HG02588 (cell line): ENCODE data around the gene ZNF407.

Experiments
- ATAC-seq: cut with Tn5 transposase; IDR thresholded peaks from one replicate; pipeline ENCODE4 v1.9.1; 2021; ENCODE audit warnings: mild to moderate bottlenecking, moderate library complexity; ENCODE audit not compliant: unreplicated experiment

Gene ZNF407

DNA sequence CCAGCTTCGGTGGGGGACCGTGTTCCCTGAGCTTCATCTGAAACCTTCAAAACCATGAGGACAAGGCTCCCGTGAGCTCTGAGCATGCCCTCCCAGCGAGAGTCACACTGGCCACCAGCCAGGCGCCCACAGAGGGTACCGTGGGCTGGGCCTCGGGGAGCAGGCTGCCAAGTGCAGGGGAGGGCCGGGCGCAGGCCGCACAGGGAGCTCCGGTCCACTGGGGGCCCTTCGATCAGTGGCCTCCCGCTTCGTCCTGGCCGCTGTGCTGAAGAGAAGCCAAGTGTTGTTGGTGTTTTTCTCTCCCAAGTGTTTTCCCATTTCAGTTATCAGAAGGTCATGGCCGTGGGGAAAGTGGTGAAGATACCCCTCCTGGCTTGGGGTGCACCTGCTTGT is 466.8 kb downstream of the ZNF407 start:
- no peak for ATAC-seq

- ATAC-seq = no peak
Measured at GRCh38 chr18:75065251-75066000, 467.8 kb downstream of the ZNF407 start.

GRCh38 chr18:75066021-75066880 is 468.6 kb downstream of the ZNF407 start:
- ATAC-seq = no peak

DNA sequence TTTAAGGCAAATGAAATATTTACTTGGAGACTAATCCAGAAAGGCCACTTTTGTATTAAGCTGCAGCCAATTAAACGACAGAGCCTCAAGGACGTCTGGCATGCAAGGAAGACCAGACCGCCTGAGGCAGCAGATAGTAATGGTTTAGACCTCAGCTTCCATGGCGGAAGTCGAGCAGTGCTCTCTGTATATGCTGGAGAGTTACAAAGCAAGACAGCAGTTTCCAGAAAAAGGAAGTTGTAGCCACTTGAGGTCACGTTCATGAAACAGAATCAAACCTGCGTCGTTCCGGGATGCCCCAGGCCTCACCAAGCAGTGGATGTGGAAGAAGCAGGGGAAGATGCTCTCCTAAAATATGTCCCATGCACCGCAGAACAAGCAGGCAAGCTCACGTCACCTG is 469.3 kb downstream of the ZNF407 start:
- ATAC-seq = no peak

DNA sequence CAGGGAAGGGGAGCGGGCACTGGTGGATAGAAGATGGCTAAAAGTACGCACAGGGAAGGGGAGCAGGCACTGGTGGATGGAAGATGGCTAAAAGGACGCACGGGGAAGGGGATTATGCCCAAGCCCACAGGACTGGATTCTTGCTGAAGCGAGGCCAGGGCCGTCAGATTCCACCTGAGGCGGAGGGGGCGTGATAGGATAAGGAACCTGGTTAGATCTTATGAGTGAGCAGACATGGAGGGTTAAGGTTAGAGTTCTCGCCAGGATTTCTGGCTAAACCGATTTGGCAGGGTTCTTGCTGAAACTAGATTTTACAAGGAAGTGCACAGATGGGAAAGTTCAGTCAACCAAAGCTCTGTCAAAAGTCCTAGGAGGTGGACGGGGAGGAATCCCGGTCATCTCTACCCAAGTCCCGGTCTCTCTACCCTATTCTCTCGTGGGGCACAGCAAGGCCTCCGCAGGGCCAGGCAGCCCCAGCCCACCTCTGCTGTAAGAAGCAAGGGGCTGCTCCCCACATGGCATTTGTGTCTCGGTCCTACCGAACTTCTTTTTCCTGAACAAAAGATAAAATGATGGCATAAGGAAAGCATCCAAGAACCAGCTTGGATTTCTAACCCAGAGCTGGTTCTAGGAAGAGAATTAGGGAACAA is 470.5 kb downstream of the ZNF407 start:
- ATAC-seq = no peak

DNA sequence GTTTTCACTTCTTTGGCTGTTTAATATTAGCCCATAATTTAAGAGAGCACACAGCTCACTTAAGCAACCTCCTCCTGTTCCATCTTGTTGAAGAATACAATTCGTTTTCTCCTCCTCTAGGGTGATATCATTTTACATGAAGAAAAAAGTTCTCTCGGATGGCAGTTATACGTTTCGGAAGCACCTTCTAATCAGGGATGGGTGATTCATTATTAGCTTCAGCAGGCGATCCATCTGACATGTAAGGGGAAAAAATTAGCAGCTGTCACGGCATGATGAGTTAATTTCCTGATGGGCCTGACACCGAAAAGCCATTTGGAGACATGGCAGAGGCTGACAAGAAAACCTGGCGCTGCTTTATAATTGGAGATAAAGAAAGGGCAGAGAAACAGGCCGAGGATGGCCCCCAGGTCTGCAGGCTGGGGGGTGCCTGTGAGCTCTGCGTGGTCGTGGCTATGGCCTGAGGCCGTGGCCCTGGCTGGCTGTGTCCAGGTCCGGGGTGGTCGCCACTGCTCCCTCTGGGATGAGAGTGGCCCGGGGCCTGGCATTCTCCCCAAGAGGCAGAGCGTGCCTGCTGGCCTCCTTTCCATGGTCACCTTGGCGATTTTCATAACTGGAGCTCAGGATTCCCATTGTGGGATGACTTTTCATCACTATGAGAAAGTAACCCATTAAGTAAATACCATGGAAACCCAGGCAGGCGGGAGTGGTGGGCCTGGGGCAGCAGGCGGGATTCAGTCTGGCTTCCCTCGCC is 471.2 kb downstream of the ZNF407 start:
- ATAC-seq = no peak

GRCh38 chr18:75070235-75070624 is 472.6 kb downstream of the ZNF407 start:
- ATAC-seq = no peak

GRCh38 chr18:75070625-75071483 is 473.2 kb downstream of the ZNF407 start:
- peak; percentile 84 for ATAC-seq

DNA sequence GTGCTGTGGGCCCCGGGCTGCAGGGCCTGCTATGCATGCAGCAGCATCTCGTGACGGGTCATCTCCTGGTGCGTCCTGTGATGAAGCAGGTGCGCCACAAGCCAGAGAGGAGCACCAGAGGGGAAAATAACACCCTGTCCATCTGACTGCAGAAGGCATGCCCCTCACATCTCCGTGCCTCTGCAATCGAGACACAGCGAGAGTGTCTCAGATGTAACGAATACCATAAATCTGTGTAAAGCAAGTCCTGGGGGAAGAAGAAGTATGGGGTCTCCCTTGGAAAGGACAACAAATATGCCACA is 473.8 kb downstream of the ZNF407 start:
- no peak for ATAC-seq

DNA sequence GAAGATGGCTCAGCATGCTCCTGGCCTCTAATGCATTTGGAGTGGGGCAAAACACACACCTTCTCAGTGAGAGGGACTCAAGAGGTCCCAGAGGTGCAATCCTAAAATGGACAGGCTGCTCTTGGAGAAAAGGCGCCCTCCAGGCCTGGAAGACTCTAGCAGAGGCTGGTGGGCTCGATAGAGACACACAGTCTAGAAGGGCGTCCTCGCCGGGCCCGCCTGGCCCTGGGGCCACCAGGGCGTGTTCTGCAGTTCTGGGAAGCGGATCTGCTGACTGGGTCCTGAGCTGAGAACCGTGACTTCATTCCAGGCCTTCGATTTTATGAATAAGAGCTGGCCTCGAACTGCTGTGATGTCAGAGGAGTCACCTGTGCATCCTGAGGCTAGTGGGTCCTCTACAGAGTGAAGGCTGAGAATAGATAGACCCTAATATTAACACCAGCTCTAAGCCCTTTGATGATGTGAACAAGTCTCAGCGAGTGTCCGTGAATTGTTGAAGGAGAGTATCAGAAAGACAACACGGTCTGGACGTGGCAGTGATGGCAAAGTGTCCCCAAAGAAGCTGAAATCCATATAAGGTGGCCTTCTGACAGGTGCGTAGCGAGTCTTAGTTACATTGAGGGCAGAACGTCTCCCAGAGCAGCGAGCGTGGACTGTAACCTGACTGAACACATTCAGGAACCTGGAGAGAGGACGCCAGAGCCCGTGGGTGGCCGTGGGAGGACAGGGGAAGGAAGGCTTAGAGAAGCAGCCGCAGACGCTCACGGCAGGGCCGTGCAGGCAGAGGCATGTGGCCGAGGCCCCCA is 474.4 kb downstream of the ZNF407 start:
- no peak for ATAC-seq

GRCh38 chr18:75072672-75073371 is 475.2 kb downstream of the ZNF407 start:
- ATAC-seq = no peak

DNA sequence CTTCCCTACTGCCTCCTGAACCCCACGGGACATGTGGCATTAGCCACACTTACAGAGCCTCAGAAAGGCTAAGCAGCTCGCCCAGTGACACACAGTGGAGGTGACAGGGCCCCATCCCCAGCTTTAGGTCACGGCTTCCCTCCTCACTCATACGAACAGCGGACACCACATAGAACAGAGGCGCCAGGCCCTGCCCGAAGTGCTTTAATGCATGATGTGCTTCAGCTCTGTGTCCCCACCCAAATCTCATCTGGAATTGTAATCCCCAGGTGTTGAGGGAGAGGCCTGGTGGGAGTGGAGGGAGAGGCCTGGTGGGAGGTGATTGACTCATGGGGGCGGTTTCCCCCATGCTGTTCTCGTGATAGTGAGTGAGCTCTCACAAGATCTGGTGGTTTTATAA is 476.0 kb downstream of the ZNF407 start:
- ATAC-seq = no peak

- no peak for ATAC-seq
Measured at GRCh38 chr18:75074196-75075015, 476.7 kb downstream of the ZNF407 start.

DNA sequence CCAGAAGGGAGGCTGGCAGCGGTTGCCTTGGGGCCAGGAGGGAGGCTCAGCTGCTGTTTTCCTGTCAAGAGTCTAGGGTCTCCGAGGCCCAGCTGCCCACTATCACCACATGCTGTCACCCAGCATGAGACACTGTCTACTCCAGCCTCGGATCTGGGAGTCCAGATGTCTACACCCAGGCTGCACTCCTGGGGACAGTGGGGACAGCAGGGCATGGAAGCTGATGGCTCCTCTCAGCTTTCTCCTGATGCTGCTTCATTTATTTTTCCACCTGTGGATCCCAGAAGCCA is 477.3 kb downstream of the ZNF407 start:
- ATAC-seq = no peak

DNA sequence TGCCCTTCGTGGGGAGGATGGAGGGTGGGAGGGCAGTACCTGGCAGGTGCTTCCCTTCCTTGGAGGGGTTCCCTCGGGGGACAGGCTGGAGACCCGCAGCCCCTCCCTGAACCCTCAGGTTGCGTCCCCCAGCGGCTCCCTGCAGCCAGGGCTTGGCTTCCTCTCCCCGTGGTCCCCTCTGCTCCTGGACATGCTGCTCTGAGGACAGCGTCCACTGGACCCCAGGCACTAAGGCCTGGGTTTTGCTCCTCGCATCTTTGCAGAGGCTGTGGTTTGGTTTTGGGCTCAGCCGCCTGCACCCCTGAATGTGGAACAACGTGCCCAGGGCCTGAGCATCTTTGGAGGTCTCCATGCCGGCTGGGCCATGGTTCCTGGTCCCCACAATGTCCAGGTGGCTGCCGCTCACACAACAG is 477.8 kb downstream of the ZNF407 start:
- ATAC-seq = no peak

- no peak for ATAC-seq
Measured at GRCh38 chr18:75076286-75076685, 478.6 kb downstream of the ZNF407 start.

- no peak for ATAC-seq
Measured at GRCh38 chr18:75081486-75081885, 483.8 kb downstream of the ZNF407 start.

DNA sequence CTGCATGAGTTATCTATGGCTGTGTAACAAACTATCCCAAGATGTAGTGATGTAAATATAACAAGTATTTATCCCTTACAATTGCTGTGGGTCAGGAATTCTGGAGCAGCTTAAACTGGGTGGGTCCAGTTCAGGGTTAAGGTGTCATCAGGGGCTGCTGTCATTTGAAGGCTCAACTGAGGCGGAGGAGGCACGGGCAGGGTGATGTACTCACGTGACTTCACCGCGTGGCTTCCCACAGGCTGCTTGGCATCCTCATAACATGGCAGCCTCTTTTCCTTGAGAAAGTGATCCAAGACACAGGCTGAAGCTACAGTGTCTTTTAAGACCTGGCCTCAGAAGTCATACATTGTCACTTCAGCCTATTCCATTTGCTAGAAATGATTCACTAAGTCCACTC is 485.5 kb downstream of the ZNF407 start:
- ATAC-seq = no peak
